ENCODE results near the gene BRSK2.

- TF ChIP-seq CTCF (IDR thresholded peaks at IDR 0.05) (no peak), EP300 (IDR thresholded peaks at IDR 0.05) (no peak), POLR2AphosphoS5 (IDR thresholded peaks at IDR 0.05) (no peak), POLR2A (IDR thresholded peaks at IDR 0.05) (no peak)
Measured at GRCh38 chr11:1368966-1369365, 20.8 kb upstream of the BRSK2 start.

Data from upper lobe of left lung (tissue), 4 donors.